ENCODE results near the gene RAB36. TPM values are rescaled to one million over a fixed set of nuclear protein-coding genes. Genes with fewer than 3 reads are reported as not detected.

RAB36 gene
- total RNA-seq, 2 experiments from 2014 or later, result 0.41 to 3.0 TPM

GRCh38 chr22:23200898-23201297 is 55.6 kb downstream of the RAB36 start:
- no peak overlapping the region; the same call in 1 of the 2 replicates for H3K4me2 ChIP-seq (ENCODE audit: low read length)
- H3K4me1 ChIP-seq (ENCODE audit: insufficient read depth, low read length, poor library complexity, severe bottlenecking), result peaks cover 8% of the 10 kb centered on the region
- POLR2A ChIA-PET, result no interaction called here
- CTCF ChIA-PET (ENCODE audit: unreplicated experiment), result no interaction called here
- intact Hi-C loops (cut with micrococcal nuclease; ENCODE audit: unreplicated experiment), result no loop called here
- no peak for DNase-seq (ENCODE audit: low spot score)
- peaks cover 5% of the 10 kb centered on the region; the same call in 1 of the 2 replicates for H3K79me2 ChIP-seq (ENCODE audit: insufficient read depth, low read depth, low read length)
- 0 out of 2 replicates have a peak, but pooled peaks cover 6% of the 10 kb centered on the region for H4K20me1 ChIP-seq (ENCODE audit: insufficient read depth, low read length)
- no peaks in the 10 kb centered on the region for H3K9me3 ChIP-seq (ENCODE audit: low read length)
- no peak overlapping the region for H3K4me3 ChIP-seq (ENCODE audit: low read depth, low read length, poor library complexity, severe bottlenecking)
- no TSS peak for BruUV-seq (replicated peaks)
- TF ChIP-seq EZH2phosphoT487 (IDR thresholded peaks at IDR 0.05; ENCODE audit: borderline replicate concordance, low read depth, low read length), result no peak
- no peak for TF ChIP-seq CTCF (conservative IDR thresholded peaks at IDR 0.05; ENCODE audit: low read length)
- H2AFZ ChIP-seq (ENCODE audit: low read length), result no peak overlapping the region
- peaks cover 35% of the 10 kb centered on the region for H3K36me3 ChIP-seq (ENCODE audit: insufficient read depth, low read length)
- no peaks in the 10 kb centered on the region for H3K9me2 ChIP-seq (ENCODE audit: insufficient read depth, low read length)
- no peak overlapping the region for H3K27ac ChIP-seq (ENCODE audit: low read depth, low read length, poor library complexity, severe bottlenecking)

GRCh38 chr22:23202812-23203451 is 57.7 kb downstream of the RAB36 start:
- peaks cover 5% of the 10 kb centered on the region; the same call in 1 of the 2 replicates for H3K79me2 ChIP-seq (ENCODE audit: insufficient read depth, low read depth, low read length)
- CTCF ChIA-PET (ENCODE audit: unreplicated experiment), result interaction anchor here (0.6 kb wide), 1 partner anchor 72 kb away, joined by 3 read pairs; no protein-coding TSS in a partner anchor
- no peak overlapping the region for H2AFZ ChIP-seq (ENCODE audit: low read length)
- no peak for DNase-seq (ENCODE audit: low spot score)
- H3K4me3 ChIP-seq (ENCODE audit: low read depth, low read length, poor library complexity, severe bottlenecking), result no peak overlapping the region
- TF ChIP-seq CTCF (conservative IDR thresholded peaks at IDR 0.05; ENCODE audit: low read length), result no peak
- H3K9me2 ChIP-seq (ENCODE audit: insufficient read depth, low read length), result no peaks in the 10 kb centered on the region
- no peak overlapping the region for H3K4me2 ChIP-seq (ENCODE audit: low read length)
- POLR2A ChIA-PET, result interaction anchor here (0.6 to 1.2 kb wide), 3 partner anchors 10 to 287 kb away, joined by 3 to 4 read pairs (median 4); no protein-coding TSS in a partner anchor
- intact Hi-C loops (cut with micrococcal nuclease; ENCODE audit: unreplicated experiment), result no loop called here
- H3K36me3 ChIP-seq (ENCODE audit: insufficient read depth, low read length), result peaks cover 40% of the 10 kb centered on the region
- 0 out of 2 replicates have a peak, but pooled peaks cover 6% of the 10 kb centered on the region for H4K20me1 ChIP-seq (ENCODE audit: insufficient read depth, low read length)
- H3K27ac ChIP-seq (ENCODE audit: low read depth, low read length, poor library complexity, severe bottlenecking), result no peak overlapping the region
- H3K9me3 ChIP-seq (ENCODE audit: low read length), result no peaks in the 10 kb centered on the region
- no TSS peak for BruUV-seq (replicated peaks)
- H3K4me1 ChIP-seq (ENCODE audit: insufficient read depth, low read length, poor library complexity, severe bottlenecking), result peaks cover 20% of the 10 kb centered on the region
